BJ (cell line): Measurements from ENCODE around the gene GHRL. TPM values are rescaled to one million over a fixed set of nuclear protein-coding genes. Genes with fewer than 3 reads are reported as not detected.

Source experiments
- CTCF ChIA-PET: fragments of 350-600 bp; formaldehyde crosslinking; extraction: SDS; loops from one replicate; lab custom pipeline; 2021; ENCODE audit warnings: antibody characterized with exemption, inconsistent platforms; lab: Yijun Ruan, JAX
- POLR2A ChIA-PET: fragments of 300-600 bp; sonication (Branson Sonifier 250); formaldehyde crosslinking; extraction: SDS; loops from one replicate; lab custom pipeline; 2021; ENCODE audit warnings: antibody characterized with exemption; lab: Charles Lee
- DNase-seq: peaks from one replicate; pipeline ENCODE4 v3.0.0-alpha.2; 2011; ENCODE audit warnings: low read depth
- H3K27me3 ChIP-seq: 2 replicates; pipeline ENCODE4 v1.6.0; 2011; ENCODE audit warnings: low read length; ENCODE audit not compliant: control insufficient read depth, insufficient read depth
- H3K36me3 ChIP-seq: 2 replicates; pipeline ENCODE4 v1.5.1; 2011; ENCODE audit warnings: low read length; ENCODE audit not compliant: control insufficient read depth, insufficient read depth
- H3K4me3 ChIP-seq: 2 replicates; pipeline ENCODE4 v1.5.1; 2011; ENCODE audit warnings: low read depth, mild to moderate bottlenecking, control low read depth, low read length
- CTCF ChIP-seq: IDR thresholded peaks from 2 replicates; pipeline ENCODE4 v1.5.1; 2011; ENCODE audit warnings: low read depth, mild to moderate bottlenecking, control low read depth, inconsistent platforms, low read length, moderate library complexity; ENCODE audit not compliant: insufficient read depth
- polyA plus RNA-seq: library from polyadenylated mRNA; depleted of rRNA; stranded (reverse); fragments of >200 nt; gene quantifications from 2 replicates; pipeline ENCODE4 v1.2.3, GENCODE V29; 2011

The GHRL gene
- polyA plus RNA-seq, 1 experiment: not detected

GRCh38 chr3:10309736-10310135 is 17.0 kb upstream of the GHRL start:
- no peaks in the 10 kb centered on the region for H3K27me3 ChIP-seq
- ChIA-PET CTCF (interaction anchor here (1.2 kb wide), 1 partner anchor 594 kb away, joined by 3 read pairs; no protein-coding TSS in a partner anchor), POLR2A (no interaction called here)
- no peak for DNase-seq
- no peak for TF ChIP-seq CTCF
- peaks cover 35% of the 10 kb centered on the region for H3K36me3 ChIP-seq
- no peak overlapping the region for H3K4me3 ChIP-seq

- no peak for DNase-seq
- Histone ChIP-seq H3K27me3 (no peaks in the 10 kb centered on the region), H3K36me3 (peaks cover 42% of the 10 kb centered on the region), H3K4me3 (no peak overlapping the region)
- POLR2A ChIA-PET: no interaction called here
- no peak for TF ChIP-seq CTCF
- CTCF ChIA-PET: no interaction called here
Observed at GRCh38 chr3:10308678-10309077, 15.9 kb upstream of the GHRL start.

- ChIA-PET POLR2A (no interaction called here), CTCF (interaction anchor here (3.9 kb wide), 1 partner anchor 16 kb away, joined by 10 read pairs; no protein-coding TSS in a partner anchor)
- H3K4me3 ChIP-seq: no peak overlapping the region
- H3K27me3 ChIP-seq: no peaks in the 10 kb centered on the region
- peaks cover 38% of the 10 kb centered on the region for H3K36me3 ChIP-seq
- no peak for TF ChIP-seq CTCF
- no peak for DNase-seq
Observed at GRCh38 chr3:10306156-10306555, 13.4 kb upstream of the GHRL start.

GRCh38 chr3:10305331-10305902 is 12.7 kb upstream of the GHRL start:
- no peaks in the 10 kb centered on the region for H3K27me3 ChIP-seq
- POLR2A ChIA-PET: no interaction called here
- no peak for DNase-seq
- peaks cover 41% of the 10 kb centered on the region for H3K36me3 ChIP-seq
- no peak for TF ChIP-seq CTCF
- H3K4me3 ChIP-seq: no peak overlapping the region
- CTCF ChIA-PET: interaction anchor here (3.9 kb wide), 1 partner anchor 15 kb away, joined by 10 read pairs; no protein-coding TSS in a partner anchor

GRCh38 chr3:10304905-10305304 is 12.2 kb upstream of the GHRL start:
- POLR2A ChIA-PET: no interaction called here
- CTCF ChIA-PET: interaction anchor here (3.9 kb wide), 1 partner anchor 14 kb away, joined by 10 read pairs; no protein-coding TSS in a partner anchor
- DNase-seq: no peak
- H3K36me3 ChIP-seq: peaks cover 44% of the 10 kb centered on the region
- no peak for TF ChIP-seq CTCF
- no peaks in the 10 kb centered on the region for H3K27me3 ChIP-seq
- no peak overlapping the region for H3K4me3 ChIP-seq
